ENCODE results near the gene ERVFRD-1. TPM values are rescaled to one million over a fixed set of nuclear protein-coding genes. Genes with fewer than 3 reads are reported as not detected.

The ERVFRD-1 gene
- polyA plus RNA-seq, 1 donor from 2014 or later, result not detected

GRCh38 chr6:11072101-11072500, 39.4 kb downstream of the ERVFRD-1 start:
- TF ChIP-seq SMC3 (conservative IDR thresholded peaks at IDR 0.05; ENCODE audit: poor library complexity), result no peak
- TF ChIP-seq MXI1 (conservative IDR thresholded peaks at IDR 0.05; ENCODE audit: poor library complexity, severe bottlenecking), result no peak
- TF ChIP-seq RAD21 (conservative IDR thresholded peaks at IDR 0.05), result no peak
- TF ChIP-seq POLR2AphosphoS5 (IDR thresholded peaks at IDR 0.05), result no peak
- TF ChIP-seq EZH2 (IDR thresholded peaks at IDR 0.05; ENCODE audit: borderline replicate concordance, insufficient read depth, low read length, poor library complexity, severe bottlenecking), result no peak
- no peak for TF ChIP-seq EP300 (conservative IDR thresholded peaks at IDR 0.05; ENCODE audit: poor library complexity, severe bottlenecking)
- no peak for TF ChIP-seq CTCF (IDR thresholded peaks at IDR 0.05; ENCODE audit: poor library complexity, severe bottlenecking)
- no peak for TF ChIP-seq TAF1 (IDR thresholded peaks at IDR 0.05; ENCODE audit: low read depth)
- no peak for TF ChIP-seq REST (IDR thresholded peaks at IDR 0.05; ENCODE audit: borderline replicate concordance)
- H3K9ac ChIP-seq (ENCODE audit: low read length), result no peak overlapping the region
- no peak overlapping the region for H3K4me2 ChIP-seq (ENCODE audit: low read length)
- H3F3A ChIP-seq (ENCODE audit: insufficient read depth, low read length, poor library complexity, severe bottlenecking), result no peaks in the 10 kb centered on the region
- no peak overlapping the region for H3K27ac ChIP-seq (ENCODE audit: low read length)
- H3K4me3 ChIP-seq (ENCODE audit: low read length), result no peak overlapping the region
- no peaks in the 10 kb centered on the region for H3K9me3 ChIP-seq (ENCODE audit: low read length)
- no peaks in the 10 kb centered on the region for H3K27me3 ChIP-seq (ENCODE audit: insufficient read depth, low read depth, low read length)
- H3K9me2 ChIP-seq (ENCODE audit: insufficient read depth, low read length), result no peaks in the 10 kb centered on the region
- H3K36me3 ChIP-seq (ENCODE audit: insufficient read depth, low read length), result no peaks in the 10 kb centered on the region
- no peaks in the 10 kb centered on the region for H4K20me1 ChIP-seq (ENCODE audit: insufficient read depth)
- H3K79me2 ChIP-seq (replicated peaks; ENCODE audit: insufficient read depth, low read length), result no peaks in the 10 kb centered on the region
- no peak overlapping the region for H2AFZ ChIP-seq (ENCODE audit: low read depth, low read length)

GRCh38 chr6:11069760-11070159, 41.8 kb downstream of the ERVFRD-1 start:
- H3F3A ChIP-seq (ENCODE audit: insufficient read depth, low read length, poor library complexity, severe bottlenecking), result no peaks in the 10 kb centered on the region
- H2AFZ ChIP-seq (ENCODE audit: low read depth, low read length), result no peak overlapping the region
- no peaks in the 10 kb centered on the region for H4K20me1 ChIP-seq (ENCODE audit: insufficient read depth)
- no peak overlapping the region for H3K4me2 ChIP-seq (ENCODE audit: low read length)
- H3K27ac ChIP-seq (ENCODE audit: low read length), result no peak overlapping the region
- TF ChIP-seq EZH2 (IDR thresholded peaks at IDR 0.05; ENCODE audit: borderline replicate concordance, insufficient read depth, low read length, poor library complexity, severe bottlenecking) (no peak), REST (IDR thresholded peaks at IDR 0.05; ENCODE audit: borderline replicate concordance) (no peak), SMC3 (conservative IDR thresholded peaks at IDR 0.05; ENCODE audit: poor library complexity) (no peak), RAD21 (conservative IDR thresholded peaks at IDR 0.05) (no peak), CTCF (IDR thresholded peaks at IDR 0.05; ENCODE audit: poor library complexity, severe bottlenecking) (no peak), MXI1 (conservative IDR thresholded peaks at IDR 0.05; ENCODE audit: poor library complexity, severe bottlenecking) (no peak), EP300 (conservative IDR thresholded peaks at IDR 0.05; ENCODE audit: poor library complexity, severe bottlenecking) (no peak), POLR2AphosphoS5 (IDR thresholded peaks at IDR 0.05) (no peak), TAF1 (IDR thresholded peaks at IDR 0.05; ENCODE audit: low read depth) (no peak)
- H3K4me3 ChIP-seq (ENCODE audit: low read length), result no peak overlapping the region
- no peaks in the 10 kb centered on the region for H3K9me2 ChIP-seq (ENCODE audit: insufficient read depth, low read length)
- H3K36me3 ChIP-seq (ENCODE audit: insufficient read depth, low read length), result no peaks in the 10 kb centered on the region
- H3K27me3 ChIP-seq (ENCODE audit: insufficient read depth, low read depth, low read length), result no peaks in the 10 kb centered on the region
- no peak overlapping the region for H3K9ac ChIP-seq (ENCODE audit: low read length)
- H3K79me2 ChIP-seq (replicated peaks; ENCODE audit: insufficient read depth, low read length), result no peaks in the 10 kb centered on the region
- no peaks in the 10 kb centered on the region for H3K9me3 ChIP-seq (ENCODE audit: low read length)
